Measurements from ENCODE around the gene EGFL7.

- no peak for TF ChIP-seq POLR2A (IDR thresholded peaks at IDR 0.05)
- TF ChIP-seq, protein P1, sequence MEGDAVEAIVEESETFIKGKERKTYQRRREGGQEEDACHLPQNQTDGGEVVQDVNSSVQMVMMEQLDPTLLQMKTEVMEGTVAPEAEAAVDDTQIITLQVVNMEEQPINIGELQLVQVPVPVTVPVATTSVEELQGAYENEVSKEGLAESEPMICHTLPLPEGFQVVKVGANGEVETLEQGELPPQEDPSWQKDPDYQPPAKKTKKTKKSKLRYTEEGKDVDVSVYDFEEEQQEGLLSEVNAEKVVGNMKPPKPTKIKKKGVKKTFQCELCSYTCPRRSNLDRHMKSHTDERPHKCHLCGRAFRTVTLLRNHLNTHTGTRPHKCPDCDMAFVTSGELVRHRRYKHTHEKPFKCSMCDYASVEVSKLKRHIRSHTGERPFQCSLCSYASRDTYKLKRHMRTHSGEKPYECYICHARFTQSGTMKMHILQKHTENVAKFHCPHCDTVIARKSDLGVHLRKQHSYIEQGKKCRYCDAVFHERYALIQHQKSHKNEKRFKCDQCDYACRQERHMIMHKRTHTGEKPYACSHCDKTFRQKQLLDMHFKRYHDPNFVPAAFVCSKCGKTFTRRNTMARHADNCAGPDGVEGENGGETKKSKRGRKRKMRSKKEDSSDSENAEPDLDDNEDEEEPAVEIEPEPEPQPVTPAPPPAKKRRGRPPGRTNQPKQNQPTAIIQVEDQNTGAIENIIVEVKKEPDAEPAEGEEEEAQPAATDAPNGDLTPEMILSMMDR (IDR thresholded peaks at IDR 0.05) = peak in 8 of 12 donors; percentile 9 to 42 (median 26)
These were observed 16.6 kb upstream of the EGFL7 start for GRCh38 chr9:136645903-136646754.
